ENCODE results near the gene SUSD6.

- TF ChIP-seq POLR2A (IDR thresholded peaks at IDR 0.05; ENCODE audit: low read depth, low read length): no peak
- TF ChIP-seq PAX5 (IDR thresholded peaks at IDR 0.05; ENCODE audit: insufficient read depth, low read length, severe bottlenecking): no peak
- no peak for TF ChIP-seq POLR2AphosphoS5 (IDR thresholded peaks at IDR 0.05; ENCODE audit: low read depth, low read length)
- no peak for TF ChIP-seq TAF1 (IDR thresholded peaks at IDR 0.05; ENCODE audit: low read depth, low read length)
- TF ChIP-seq POU2F2 (IDR thresholded peaks at IDR 0.05; ENCODE audit: low read depth, low read length): no peak
Observed at GRCh38 chr14:69699748-69700303, 88.4 kb downstream of the SUSD6 start.

Measured in GM12891 (cell line).